Natural killer cell treated with Interleukin-12 subunit alpha and Interleukin-12 subunit beta and Interleukin-15 and Interleukin-18, amount 100 ng/mL, for 72 hours (primary cell): ENCODE results near the gene PDCD10. TPM values are rescaled to one million over a fixed set of nuclear protein-coding genes. Genes with fewer than 3 reads are reported as not detected.

Source experiments
- ATAC-seq, 2 donors: fragments of 150-1000 bp; cut with Tn5 transposase in 1 of 2; sonication (Bioruptor Pico), chemical (Tn5 transposase) in 1 of 2; 2 replicates each; pipeline ENCODE4 v1.10.0; 2021
- DNase-seq: peaks from one replicate; pipeline ENCODE4 v3.0.0; 2022; ENCODE audit warnings: low spot score
- H3K27ac Mint-ChIP-seq, 2 donors: 1 replicate in 1 of 2; 2 replicates in 1 of 2; pipeline ENCODE4 v1.8.0; 2022; ENCODE audit warnings: mixed read lengths in 2 of 2, mild to moderate bottlenecking in 1 of 2, moderate library complexity in 1 of 2
- H3K27me3 Mint-ChIP-seq, 2 donors: 1 replicate in 1 of 2; 2 replicates in 1 of 2; pipeline ENCODE4 v1.8.0; 2022; ENCODE audit warnings: mixed read lengths in 2 of 2
- H3K36me3 Mint-ChIP-seq: one replicate; pipeline ENCODE4 v1.8.0; 2022; ENCODE audit warnings: mixed read lengths
- H3K4me1 Mint-ChIP-seq, 2 donors: 1 replicate in 1 of 2; 2 replicates in 1 of 2; pipeline ENCODE4 v1.8.0; 2022; ENCODE audit warnings: low read depth in 2 of 2, mixed read lengths in 2 of 2, mild to moderate bottlenecking in 1 of 2
- H3K4me3 Mint-ChIP-seq: one replicate; pipeline ENCODE4 v1.8.0; 2022; ENCODE audit warnings: mixed read lengths
- H3K9me3 Mint-ChIP-seq: 2 replicates; pipeline ENCODE4 v1.8.0; 2022; ENCODE audit warnings: mixed read lengths
- total RNA-seq, 2 donors: library from RNA; stranded (reverse); gene quantifications; one replicate each; pipeline ENCODE4 v1.2.3, GENCODE V29; 2022

Gene PDCD10
- total RNA-seq, 2 donors from 2014 or later: 69.7 to 88.7 TPM

DNA sequence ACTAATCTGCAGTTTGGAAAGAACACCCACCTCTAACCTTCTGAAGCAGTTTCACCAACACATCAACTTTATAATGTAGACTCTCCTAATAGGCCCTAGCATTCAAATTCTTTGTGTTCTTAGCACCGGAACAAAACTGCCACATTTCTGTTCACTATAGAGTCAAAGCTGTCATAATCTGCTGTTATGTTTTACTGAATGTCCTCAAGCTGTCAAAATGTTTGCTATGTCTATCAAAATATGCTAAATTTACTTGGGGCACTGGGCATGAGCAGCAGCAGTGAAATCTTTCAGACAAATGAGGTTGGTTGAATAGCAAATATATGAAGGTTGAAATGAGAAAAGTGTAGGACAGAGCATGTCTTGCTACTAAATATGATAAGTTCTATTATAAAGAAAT is 82.9 kb downstream of the PDCD10 start:
- no peaks in the 10 kb centered on the region for H3K9me3 Mint-ChIP-seq
- H3K27ac Mint-ChIP-seq: no peak overlapping the region
- H3K4me1 Mint-ChIP-seq: peaks cover 23 to 26% of the 10 kb centered on the region in 2 donors
- no peak for ATAC-seq
- H3K27me3 Mint-ChIP-seq: no peaks in the 10 kb centered on the region
- H3K4me3 Mint-ChIP-seq: no peak overlapping the region
- no peak for DNase-seq
- no peaks in the 10 kb centered on the region for H3K36me3 Mint-ChIP-seq

GRCh38 chr3:167650459-167650858 is 84.2 kb downstream of the PDCD10 start:
- no peak for DNase-seq
- no peaks in the 10 kb centered on the region for H3K27me3 Mint-ChIP-seq
- peak overlapping the region in 1 of 2 donors; percentile 4 for H3K27ac Mint-ChIP-seq
- no peaks in the 10 kb centered on the region for H3K9me3 Mint-ChIP-seq
- no peak for ATAC-seq
- H3K36me3 Mint-ChIP-seq: peaks cover 6% of the 10 kb centered on the region
- peaks cover 23 to 26% of the 10 kb centered on the region in 2 donors for H3K4me1 Mint-ChIP-seq
- peak overlapping the region; percentile 6 for H3K4me3 Mint-ChIP-seq

- Mint-ChIP-seq H3K4me3 (peak overlapping the region; percentile 27), H3K9me3 (no peaks in the 10 kb centered on the region), H3K36me3 (peaks cover 7% of the 10 kb centered on the region), H3K27me3 (no peaks in the 10 kb centered on the region), H3K27ac (no peak overlapping the region), H3K4me1 (peaks cover 23 to 26% of the 10 kb centered on the region in 2 donors)
- DNase-seq (no peak), ATAC-seq (no peak)
These were observed 84.9 kb downstream of the PDCD10 start for GRCh38 chr3:167649746-167650145.

GRCh38 chr3:167644611-167645010 is 90.1 kb downstream of the PDCD10 start:
- H3K9me3 Mint-ChIP-seq: no peaks in the 10 kb centered on the region
- H3K4me3 Mint-ChIP-seq: no peak overlapping the region
- ATAC-seq (no peak), DNase-seq (no peak)
- H3K27me3 Mint-ChIP-seq: peaks cover 2 to 10% of the 10 kb centered on the region in 2 donors
- H3K4me1 Mint-ChIP-seq: peaks cover 1 to 5% of the 10 kb centered on the region in 2 donors
- H3K36me3 Mint-ChIP-seq: peaks cover 7% of the 10 kb centered on the region
- no peak overlapping the region for H3K27ac Mint-ChIP-seq

Other genes with a start within 250 kb of the PDCD10 start
- gene WDR49, start 81.0 kb downstream of the PDCD10 start, total RNA-seq: under 1 TPM in 1 of 2 donors, not detected in 1; 0.59 TPM
- gene SERPINI1, start 829 bp upstream of the PDCD10 start, total RNA-seq: 1 to 10 TPM; 2.9 to 4.1 TPM